ENCODE measurements around the gene PCDHA5.
"Not testable (repeated sequence)": the region's sequence is repeated elsewhere in the genome, so short reads cannot be mapped to it uniquely, and the experiment has no call there.

Gene PCDHA5

GRCh38 chr5:140823475-140823874, 2.1 kb downstream of the PCDHA5 start:
- no peaks in the 10 kb centered on the region for H3K4me1 ChIP-seq (ENCODE audit: control insufficient read depth, insufficient read depth, low read length)
- H3K27me3 ChIP-seq (ENCODE audit: control insufficient read depth, insufficient read depth, low read length, poor library complexity, severe bottlenecking), result no peaks in the 10 kb centered on the region
- no peak overlapping the region for H3K4me3 ChIP-seq (ENCODE audit: insufficient read depth, low read depth, low read length)
- H3K27ac ChIP-seq (ENCODE audit: insufficient read depth, low read depth, low read length, poor library complexity, severe bottlenecking), result no peak overlapping the region
- H3K36me3 ChIP-seq (ENCODE audit: control insufficient read depth, insufficient read depth, low read length), result no peaks in the 10 kb centered on the region
- WGBS, 2 experiments, result 96 to 97% methylated on average over 38 of the region's 38 CpGs
- H3K9me3 ChIP-seq (ENCODE audit: control insufficient read depth, low read length), result no peaks in the 10 kb centered on the region

GRCh38 chr5:140827704-140828361, 6.4 kb downstream of the PCDHA5 start, which contains the start of gene PCDHA6:
PCDHA6 (plus strand) TSS chr5:140827960; CDS start chr5:140828092, 132 bp downstream.
- no peaks in the 10 kb centered on the region for H3K9me3 ChIP-seq (ENCODE audit: control insufficient read depth, low read length)
- H3K27ac ChIP-seq (ENCODE audit: insufficient read depth, low read depth, low read length, poor library complexity, severe bottlenecking), result no peak within 1 kb of the TSS
- no peaks in the 10 kb centered on the region for H3K4me1 ChIP-seq (ENCODE audit: control insufficient read depth, insufficient read depth, low read length)
- H3K4me3 ChIP-seq (ENCODE audit: insufficient read depth, low read depth, low read length), result no peak within 1 kb of the TSS
- H3K27me3 ChIP-seq (ENCODE audit: control insufficient read depth, insufficient read depth, low read length, poor library complexity, severe bottlenecking), result no peaks in the 10 kb centered on the region
- WGBS, 2 experiments, result 93 to 97% methylated on average over 27 of the region's 27 CpGs
- H3K36me3 ChIP-seq (ENCODE audit: control insufficient read depth, insufficient read depth, low read length), result no peaks in the 10 kb centered on the region

- Histone ChIP-seq H3K9me3 (ENCODE audit: control insufficient read depth, low read length) (no peaks in the 10 kb centered on the region), H3K27me3 (ENCODE audit: control insufficient read depth, insufficient read depth, low read length, poor library complexity, severe bottlenecking) (no peaks in the 10 kb centered on the region), H3K36me3 (ENCODE audit: control insufficient read depth, insufficient read depth, low read length) (no peaks in the 10 kb centered on the region), H3K4me3 (ENCODE audit: insufficient read depth, low read depth, low read length) (no peak overlapping the region), H3K27ac (ENCODE audit: insufficient read depth, low read depth, low read length, poor library complexity, severe bottlenecking) (no peak overlapping the region), H3K4me1 (ENCODE audit: control insufficient read depth, insufficient read depth, low read length) (no peaks in the 10 kb centered on the region)
- 94 to 96% methylated on average over 16 to 18 of the region's 18 CpGs for WGBS, 2 experiments
Observed at GRCh38 chr5:140828362-140828737, 6.9 kb downstream of the PCDHA5 start.

- WGBS, 2 experiments, result 96 to 98% methylated on average over 105 of the region's 106 CpGs
- H3K27ac ChIP-seq (ENCODE audit: insufficient read depth, low read depth, low read length, poor library complexity, severe bottlenecking), result not testable (repeated sequence)
Observed at GRCh38 chr5:140829511-140830501, 8.4 kb downstream of the PCDHA5 start.

GRCh38 chr5:140833993-140834392, 12.6 kb downstream of the PCDHA5 start, which contains the start of gene PCDHA7:
PCDHA7 (plus strand) TSS chr5:140834269; CDS start chr5:140834384, 115 bp downstream.
- no peak within 1 kb of the TSS for H3K4me3 ChIP-seq (ENCODE audit: insufficient read depth, low read depth, low read length)
- 85 to 88% methylated on average over 7 to 8 of the region's 8 CpGs for WGBS, 2 experiments
- no peaks in the 10 kb centered on the region for H3K36me3 ChIP-seq (ENCODE audit: control insufficient read depth, insufficient read depth, low read length)

More at GRCh38 chr5:140829511-140830501, 8.4 kb downstream of the PCDHA5 start:
- H3K4me3 ChIP-seq (ENCODE audit: insufficient read depth, low read depth, low read length); H3K36me3 ChIP-seq (ENCODE audit: control insufficient read depth, insufficient read depth, low read length); H3K27me3 ChIP-seq (ENCODE audit: control insufficient read depth, insufficient read depth, low read length, poor library complexity, severe bottlenecking); H3K9me3 ChIP-seq (ENCODE audit: control insufficient read depth, low read length); H3K4me1 ChIP-seq (ENCODE audit: control insufficient read depth, insufficient read depth, low read length): not testable (repeated sequence)

GRCh38 chr5:140834439-140835008, 13.1 kb downstream of the PCDHA5 start:
- H3K36me3 ChIP-seq (ENCODE audit: control insufficient read depth, insufficient read depth, low read length); H3K27me3 ChIP-seq (ENCODE audit: control insufficient read depth, insufficient read depth, low read length, poor library complexity, severe bottlenecking); H3K27ac ChIP-seq (ENCODE audit: insufficient read depth, low read depth, low read length, poor library complexity, severe bottlenecking); H3K4me1 ChIP-seq (ENCODE audit: control insufficient read depth, insufficient read depth, low read length); H3K9me3 ChIP-seq (ENCODE audit: control insufficient read depth, low read length); H3K4me3 ChIP-seq (ENCODE audit: insufficient read depth, low read depth, low read length): not testable (repeated sequence)
- 95 to 97% methylated on average over 28 of the region's 38 CpGs for WGBS, 2 experiments

More at GRCh38 chr5:140833993-140834392, 12.6 kb downstream of the PCDHA5 start, which contains the start of gene PCDHA7:
- Histone ChIP-seq H3K27me3 (ENCODE audit: control insufficient read depth, insufficient read depth, low read length, poor library complexity, severe bottlenecking) (no peaks in the 10 kb centered on the region), H3K4me1 (ENCODE audit: control insufficient read depth, insufficient read depth, low read length) (no peaks in the 10 kb centered on the region), H3K27ac (ENCODE audit: insufficient read depth, low read depth, low read length, poor library complexity, severe bottlenecking) (no peak within 1 kb of the TSS), H3K9me3 (ENCODE audit: control insufficient read depth, low read length) (no peaks in the 10 kb centered on the region)

GRCh38 chr5:140835622-140836510, 14.5 kb downstream of the PCDHA5 start:
- H3K4me3 ChIP-seq (ENCODE audit: insufficient read depth, low read depth, low read length), result no peak overlapping the region
- H3K36me3 ChIP-seq (ENCODE audit: control insufficient read depth, insufficient read depth, low read length), result no peaks in the 10 kb centered on the region
- H3K27me3 ChIP-seq (ENCODE audit: control insufficient read depth, insufficient read depth, low read length, poor library complexity, severe bottlenecking), result no peaks in the 10 kb centered on the region
- H3K9me3 ChIP-seq (ENCODE audit: control insufficient read depth, low read length), result no peaks in the 10 kb centered on the region
- no peak overlapping the region for H3K27ac ChIP-seq (ENCODE audit: insufficient read depth, low read depth, low read length, poor library complexity, severe bottlenecking)
- H3K4me1 ChIP-seq (ENCODE audit: control insufficient read depth, insufficient read depth, low read length), result no peaks in the 10 kb centered on the region
- WGBS, 2 experiments, result 97% methylated on average over 103 of the region's 103 CpGs

GRCh38 chr5:140840978-140841962, 19.9 kb downstream of the PCDHA5 start, which contains the start of gene PCDHA8:
PCDHA8 (plus strand) TSS chr5:140841187; CDS start chr5:140841322, 135 bp downstream.
- Histone ChIP-seq H3K27ac (ENCODE audit: insufficient read depth, low read depth, low read length, poor library complexity, severe bottlenecking) (no peak within 1 kb of the TSS), H3K27me3 (ENCODE audit: control insufficient read depth, insufficient read depth, low read length, poor library complexity, severe bottlenecking) (no peaks in the 10 kb centered on the region), H3K4me1 (ENCODE audit: control insufficient read depth, insufficient read depth, low read length) (no peaks in the 10 kb centered on the region), H3K9me3 (ENCODE audit: control insufficient read depth, low read length) (peaks cover 2% of the 10 kb centered on the region), H3K4me3 (ENCODE audit: insufficient read depth, low read depth, low read length) (peak within 1 kb of the TSS; percentile 22), H3K36me3 (ENCODE audit: control insufficient read depth, insufficient read depth, low read length) (no peaks in the 10 kb centered on the region)
- 88 to 89% methylated on average over 47 of the region's 47 CpGs for WGBS, 2 experiments

All from ectodermal cell (in vitro differentiated cells).